Choroid plexus epithelial cell (primary cell): Measurements from ENCODE around the gene AATK.

Experiments
- DNase-seq: peaks from one replicate; pipeline ENCODE4 v3.0.0-alpha.2; 2010; ENCODE audit warnings: low read depth
- H3K4me3 ChIP-seq: 2 replicates; pipeline ENCODE4 v1.5.1; 2011; ENCODE audit warnings: low read depth, mild to moderate bottlenecking, control low read depth, low read length, moderate library complexity
- TF ChIP-seq, protein P1 (sequence below): conservative IDR thresholded peaks from 2 replicates; pipeline ENCODE4 v1.5.1; 2011; ENCODE audit warnings: low read depth, mild to moderate bottlenecking, control low read depth, inconsistent platforms, low read length, moderate library complexity

AATK gene

DNA sequence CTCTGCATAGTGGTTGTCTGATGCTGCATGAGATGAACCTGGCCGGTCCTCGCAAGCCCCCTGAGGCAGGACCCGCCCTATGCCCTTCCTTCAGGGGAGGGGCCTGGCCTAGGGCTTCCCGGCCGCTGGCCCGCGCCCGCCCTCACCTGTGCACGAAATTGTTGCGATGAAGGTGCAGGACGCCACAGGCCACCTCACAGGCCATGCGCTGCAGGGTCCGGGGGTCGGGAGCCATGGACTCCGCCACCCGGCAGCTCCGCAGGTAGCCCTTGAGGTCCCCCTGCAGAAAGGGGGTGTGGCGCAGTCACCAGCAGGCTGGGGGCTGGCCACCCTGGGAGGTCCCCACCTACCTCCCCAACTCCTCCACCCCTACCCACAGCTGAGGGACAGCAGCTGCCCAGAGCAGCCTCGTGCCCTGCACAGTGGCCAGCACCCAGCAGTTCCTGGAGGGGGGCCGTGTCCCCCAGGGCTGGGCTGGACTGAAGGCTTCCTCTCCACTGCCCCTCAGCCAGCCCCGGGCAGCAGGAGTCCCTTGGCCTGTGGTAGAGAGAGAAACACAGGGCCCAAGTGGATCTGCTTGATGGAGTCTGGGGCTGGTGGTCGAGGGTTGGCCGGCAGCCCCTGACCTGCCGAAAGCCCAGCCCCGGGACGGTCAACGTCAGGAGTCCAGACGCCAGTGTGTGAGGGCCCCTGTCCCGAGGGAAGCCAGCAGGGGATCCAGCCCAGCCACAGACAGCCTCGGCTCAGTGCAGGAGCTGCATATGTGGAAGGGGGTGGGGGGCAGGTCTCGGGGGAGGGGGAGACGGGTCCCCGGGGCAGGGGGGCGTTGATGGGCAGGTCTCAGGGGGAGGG lies 39.5 kb downstream of the AATK start:
- no peak overlapping the region for H3K4me3 ChIP-seq
- TF ChIP-seq, protein P1, sequence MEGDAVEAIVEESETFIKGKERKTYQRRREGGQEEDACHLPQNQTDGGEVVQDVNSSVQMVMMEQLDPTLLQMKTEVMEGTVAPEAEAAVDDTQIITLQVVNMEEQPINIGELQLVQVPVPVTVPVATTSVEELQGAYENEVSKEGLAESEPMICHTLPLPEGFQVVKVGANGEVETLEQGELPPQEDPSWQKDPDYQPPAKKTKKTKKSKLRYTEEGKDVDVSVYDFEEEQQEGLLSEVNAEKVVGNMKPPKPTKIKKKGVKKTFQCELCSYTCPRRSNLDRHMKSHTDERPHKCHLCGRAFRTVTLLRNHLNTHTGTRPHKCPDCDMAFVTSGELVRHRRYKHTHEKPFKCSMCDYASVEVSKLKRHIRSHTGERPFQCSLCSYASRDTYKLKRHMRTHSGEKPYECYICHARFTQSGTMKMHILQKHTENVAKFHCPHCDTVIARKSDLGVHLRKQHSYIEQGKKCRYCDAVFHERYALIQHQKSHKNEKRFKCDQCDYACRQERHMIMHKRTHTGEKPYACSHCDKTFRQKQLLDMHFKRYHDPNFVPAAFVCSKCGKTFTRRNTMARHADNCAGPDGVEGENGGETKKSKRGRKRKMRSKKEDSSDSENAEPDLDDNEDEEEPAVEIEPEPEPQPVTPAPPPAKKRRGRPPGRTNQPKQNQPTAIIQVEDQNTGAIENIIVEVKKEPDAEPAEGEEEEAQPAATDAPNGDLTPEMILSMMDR, result no peak
- DNase-seq, result no peak

DNA sequence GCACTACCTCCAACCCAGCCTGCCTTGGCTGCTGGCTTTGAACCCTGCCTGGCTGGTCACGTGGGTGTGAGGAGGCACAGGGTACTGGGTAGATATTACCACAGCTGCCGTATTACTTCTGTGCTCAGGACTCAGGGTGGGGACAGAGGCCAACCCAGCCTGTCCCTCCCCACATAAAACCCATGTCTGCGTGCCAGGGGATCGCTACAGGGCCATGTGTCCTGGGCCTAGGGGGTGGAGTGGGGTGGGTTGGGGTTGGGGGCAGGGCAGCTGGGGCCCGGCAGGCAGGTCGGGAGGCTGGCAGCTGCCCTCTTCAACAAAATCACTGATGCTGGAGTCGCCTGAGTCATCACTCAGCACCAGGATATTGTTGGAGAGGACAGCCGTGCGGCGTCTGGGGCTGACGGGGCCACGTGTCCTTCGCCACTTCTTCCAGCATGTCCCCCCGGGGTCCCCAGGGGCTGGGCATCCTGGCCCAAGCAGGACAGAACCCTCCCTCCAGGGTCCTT lies 40.4 kb downstream of the AATK start:
- DNase-seq, result no peak
- TF ChIP-seq, protein P1, result no peak
- no peak overlapping the region for H3K4me3 ChIP-seq

DNA sequence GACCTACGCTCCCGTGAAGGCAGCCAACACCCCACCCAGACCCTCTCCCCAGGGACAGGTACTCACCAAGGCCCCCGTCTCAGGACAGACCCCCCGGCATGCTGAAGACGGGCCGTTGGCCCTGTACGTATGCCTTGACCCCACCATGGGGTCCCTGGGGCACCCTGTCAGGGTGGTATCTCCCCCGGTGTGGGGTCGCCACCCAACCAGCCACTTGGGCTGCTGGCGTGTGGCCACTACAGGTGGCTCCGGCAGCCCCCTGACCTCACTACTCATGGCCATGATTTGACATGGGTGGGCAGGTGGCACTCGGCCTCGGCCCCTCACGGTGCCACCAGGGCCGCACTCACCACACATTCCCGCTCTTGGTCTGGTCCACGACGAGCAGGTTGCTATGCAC lies 41.6 kb downstream of the AATK start:
- no peak overlapping the region for H3K4me3 ChIP-seq
- TF ChIP-seq, protein P1, result no peak
- DNase-seq, result no peak

DNA sequence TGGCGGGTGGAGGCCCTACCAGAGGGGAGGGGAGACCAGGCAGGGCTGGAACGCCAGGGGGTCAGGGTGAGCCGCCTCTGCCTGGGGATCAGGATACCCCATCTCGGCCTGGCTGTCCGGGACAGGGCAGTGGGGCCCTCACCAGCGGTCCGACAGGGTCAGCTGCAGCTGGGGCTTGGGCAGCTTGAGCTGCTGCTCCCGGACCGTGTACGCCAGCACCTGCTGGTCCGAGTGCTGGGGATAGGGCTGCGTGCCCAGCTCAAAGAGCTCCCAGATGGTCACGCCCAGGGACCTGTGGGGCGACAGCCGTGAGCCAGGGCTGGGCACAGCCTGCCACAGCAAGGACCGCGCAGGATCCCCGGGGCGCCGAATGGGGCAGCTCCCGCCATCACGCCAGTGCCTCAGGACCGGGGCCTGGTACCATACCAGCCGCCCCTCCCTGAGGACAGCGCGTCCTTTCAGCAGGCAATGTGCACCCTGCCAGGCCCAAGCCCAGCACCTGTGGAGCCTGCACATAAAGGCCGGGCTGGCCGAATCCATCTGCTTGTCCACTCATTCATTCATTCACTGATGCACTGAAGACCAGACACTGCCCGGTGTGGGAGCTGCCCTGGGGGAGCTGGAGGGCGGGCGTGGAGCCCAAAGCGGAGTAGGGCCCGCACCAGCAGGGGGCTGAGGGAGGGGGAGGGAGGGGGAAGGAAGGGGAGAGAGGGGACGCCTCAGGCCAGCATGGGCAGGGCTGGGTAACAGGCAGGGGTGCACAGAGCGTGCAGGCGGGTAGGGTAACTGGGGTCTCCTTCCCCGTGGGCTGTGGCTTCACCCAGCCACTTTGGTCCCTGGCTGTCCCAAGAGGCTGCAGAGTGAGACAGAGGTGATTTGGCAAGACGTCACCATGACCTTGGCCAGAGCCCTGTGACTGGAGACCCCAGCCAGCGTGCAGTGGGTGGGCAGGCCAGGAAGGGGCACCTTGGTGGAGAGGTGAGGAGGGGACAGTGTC lies 42.7 kb downstream of the AATK start:
- no peak for DNase-seq
- H3K4me3 ChIP-seq, result no peak overlapping the region

DNA sequence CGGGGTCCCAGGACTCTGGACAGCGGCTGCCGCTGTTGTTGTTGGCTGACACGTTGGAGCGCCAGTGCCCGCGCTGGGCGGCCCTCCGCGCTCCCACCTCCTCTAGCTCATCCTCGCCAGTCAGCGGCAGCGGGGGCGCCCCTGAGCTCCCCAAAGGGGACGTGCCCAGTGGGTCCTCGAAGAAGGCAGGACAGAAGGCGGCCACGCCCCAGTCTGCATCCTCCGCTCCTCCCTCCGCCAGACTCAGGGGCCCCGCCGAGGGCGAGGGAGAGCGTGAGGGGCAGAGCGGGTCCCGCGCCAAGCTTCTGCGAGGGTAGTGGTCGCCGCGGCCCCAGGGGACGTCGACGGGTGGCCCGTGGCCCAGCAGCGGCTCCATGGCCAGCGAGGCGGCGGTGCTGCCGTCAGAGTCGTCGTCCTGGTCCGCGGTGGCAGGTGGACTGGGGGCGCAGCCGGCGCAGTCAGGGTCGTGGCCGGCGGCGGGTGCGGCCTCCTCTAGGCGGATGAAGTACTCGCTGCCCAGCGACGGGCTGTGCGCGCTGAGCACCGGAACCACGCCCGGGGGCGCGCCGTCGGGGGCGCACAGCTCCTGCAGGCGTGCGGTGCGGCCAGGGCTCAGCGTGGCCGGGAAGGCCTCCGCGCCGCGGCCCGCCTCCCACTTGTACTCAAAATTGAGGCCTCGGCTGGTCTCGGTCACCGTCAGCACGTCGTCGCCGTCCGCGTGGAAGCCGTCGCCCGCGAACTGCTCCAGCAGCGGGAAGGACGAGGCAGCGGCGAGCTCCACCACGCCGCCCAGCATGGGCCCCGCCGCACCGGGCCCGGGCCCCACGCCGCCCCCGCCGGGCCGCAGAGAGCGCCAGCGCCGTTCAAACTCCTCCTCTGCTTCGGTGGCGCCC lies 43.9 kb downstream of the AATK start:
- DNase-seq, result no peak
- TF ChIP-seq, protein P1, result no peak
- H3K4me3 ChIP-seq, result no peak overlapping the region

More for the DNA sequence above, 42.7 kb downstream of the AATK start:
- TF ChIP-seq, protein P1, result no peak
